ENCODE measurements around the gene TBC1D2B.

DNA sequence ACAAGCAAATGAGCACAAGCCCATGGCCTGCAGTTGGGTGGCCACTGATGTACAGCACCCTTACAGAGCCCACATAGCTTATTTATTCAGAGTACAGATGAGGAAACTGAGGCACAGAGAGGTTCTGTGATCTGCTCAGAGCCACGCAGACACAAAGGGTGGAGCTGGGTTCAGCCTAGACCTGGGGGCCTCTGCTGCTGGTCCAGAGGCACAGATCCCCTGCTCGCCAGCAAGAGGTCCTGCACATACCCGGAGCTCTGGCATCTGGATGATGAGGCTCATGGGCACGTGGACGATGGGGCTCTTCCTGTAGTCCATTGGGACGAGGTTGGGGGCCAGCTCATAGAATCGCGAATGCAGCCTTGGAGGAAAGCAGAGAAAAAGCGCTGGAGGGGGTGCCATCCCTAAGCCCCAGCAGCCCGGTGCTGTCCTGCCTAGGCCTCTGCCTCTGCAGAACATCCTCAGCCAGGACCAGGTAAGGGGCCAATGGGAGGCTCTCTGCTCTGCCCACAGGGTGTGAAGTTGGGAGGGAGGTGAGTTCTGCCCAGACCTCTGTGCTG, 33.5 kb upstream of the TBC1D2B start:
- TF ChIP-seq, protein P1, sequence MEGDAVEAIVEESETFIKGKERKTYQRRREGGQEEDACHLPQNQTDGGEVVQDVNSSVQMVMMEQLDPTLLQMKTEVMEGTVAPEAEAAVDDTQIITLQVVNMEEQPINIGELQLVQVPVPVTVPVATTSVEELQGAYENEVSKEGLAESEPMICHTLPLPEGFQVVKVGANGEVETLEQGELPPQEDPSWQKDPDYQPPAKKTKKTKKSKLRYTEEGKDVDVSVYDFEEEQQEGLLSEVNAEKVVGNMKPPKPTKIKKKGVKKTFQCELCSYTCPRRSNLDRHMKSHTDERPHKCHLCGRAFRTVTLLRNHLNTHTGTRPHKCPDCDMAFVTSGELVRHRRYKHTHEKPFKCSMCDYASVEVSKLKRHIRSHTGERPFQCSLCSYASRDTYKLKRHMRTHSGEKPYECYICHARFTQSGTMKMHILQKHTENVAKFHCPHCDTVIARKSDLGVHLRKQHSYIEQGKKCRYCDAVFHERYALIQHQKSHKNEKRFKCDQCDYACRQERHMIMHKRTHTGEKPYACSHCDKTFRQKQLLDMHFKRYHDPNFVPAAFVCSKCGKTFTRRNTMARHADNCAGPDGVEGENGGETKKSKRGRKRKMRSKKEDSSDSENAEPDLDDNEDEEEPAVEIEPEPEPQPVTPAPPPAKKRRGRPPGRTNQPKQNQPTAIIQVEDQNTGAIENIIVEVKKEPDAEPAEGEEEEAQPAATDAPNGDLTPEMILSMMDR (IDR thresholded peaks at IDR 0.05 in 8 of 11, conservative IDR thresholded peaks at IDR 0.05 in 3 of 11), result no peak
- no peak for TF ChIP-seq POLR2A (IDR thresholded peaks at IDR 0.05)

All from spleen (tissue), 7 donors.